ENCODE results near the gene TMEM247.
"Not testable (repeated sequence)": the region's sequence is repeated elsewhere in the genome, so short reads cannot be mapped to it uniquely, and the experiment has no call there.

TMEM247 gene

GRCh38 chr2:46471697-46472096, 7.7 kb upstream of the TMEM247 start:
- TF ChIP-seq ARNTL (CRISPR knock-in tag; IDR thresholded peaks at IDR 0.05; ENCODE audit: borderline replicate concordance, low read depth) (no peak), ISL1 (CRISPR knock-in tag; IDR thresholded peaks at IDR 0.05) (no peak)
- no peak for ATAC-seq

- ATAC-seq, result not testable (repeated sequence)
Observed at GRCh38 chr2:46472165-46472564, 7.2 kb upstream of the TMEM247 start.

DNA sequence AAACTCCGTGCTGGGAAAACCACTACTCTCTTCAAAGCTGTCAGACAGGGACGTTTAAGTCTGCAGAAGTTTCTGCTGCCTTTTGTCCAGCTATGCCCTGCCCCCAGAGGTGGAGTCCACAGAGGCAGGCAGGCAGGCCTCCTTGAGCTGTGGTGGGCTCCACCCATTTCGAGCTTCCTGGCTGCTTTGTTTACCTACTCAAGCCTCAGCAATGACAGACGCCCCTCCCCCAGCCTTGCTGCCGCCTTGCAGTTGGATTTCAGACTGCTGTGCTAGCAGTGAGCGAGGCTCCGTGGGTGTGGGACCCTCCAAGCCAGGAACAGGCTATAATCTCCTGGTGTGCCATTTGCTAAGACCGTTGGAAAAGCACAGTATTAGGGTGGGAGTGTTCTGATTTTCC, 1.9 kb upstream of the TMEM247 start:
- ATAC-seq, result not testable (repeated sequence)

GRCh38 chr2:46477925-46478324, 1.4 kb upstream of the TMEM247 start:
- TF ChIP-seq, protein P1, sequence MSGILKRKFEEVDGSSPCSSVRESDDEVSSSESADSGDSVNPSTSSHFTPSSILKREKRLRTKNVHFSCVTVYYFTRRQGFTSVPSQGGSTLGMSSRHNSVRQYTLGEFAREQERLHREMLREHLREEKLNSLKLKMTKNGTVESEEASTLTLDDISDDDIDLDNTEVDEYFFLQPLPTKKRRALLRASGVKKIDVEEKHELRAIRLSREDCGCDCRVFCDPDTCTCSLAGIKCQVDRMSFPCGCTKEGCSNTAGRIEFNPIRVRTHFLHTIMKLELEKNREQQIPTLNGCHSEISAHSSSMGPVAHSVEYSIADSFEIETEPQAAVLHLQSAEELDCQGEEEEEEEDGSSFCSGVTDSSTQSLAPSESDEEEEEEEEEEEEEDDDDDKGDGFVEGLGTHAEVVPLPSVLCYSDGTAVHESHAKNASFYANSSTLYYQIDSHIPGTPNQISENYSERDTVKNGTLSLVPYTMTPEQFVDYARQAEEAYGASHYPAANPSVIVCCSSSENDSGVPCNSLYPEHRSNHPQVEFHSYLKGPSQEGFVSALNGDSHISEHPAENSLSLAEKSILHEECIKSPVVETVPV (CRISPR knock-in tag; IDR thresholded peaks at IDR 0.05), result no peak
- no peak for TF ChIP-seq ZNF70 (CRISPR knock-in tag; IDR thresholded peaks at IDR 0.05)
- TF ChIP-seq POU6F1 (CRISPR knock-in tag; IDR thresholded peaks at IDR 0.05; ENCODE audit: borderline replicate concordance, low read depth), result no peak
- TF ChIP-seq OSR1 (CRISPR knock-in tag; IDR thresholded peaks at IDR 0.05), result no peak
- TF ChIP-seq ESRRG (CRISPR knock-in tag; IDR thresholded peaks at IDR 0.05), result no peak
- ATAC-seq, result no peak

- ATAC-seq, result no peak
- TF ChIP-seq ZNF565 (CRISPR knock-in tag; conservative IDR thresholded peaks at IDR 0.05; ENCODE audit: low read depth) (no peak), ZNF8 (CRISPR knock-in tag; IDR thresholded peaks at IDR 0.05) (no peak), CREB5 (CRISPR knock-in tag; IDR thresholded peaks at IDR 0.05; ENCODE audit: low read depth) (no peak), TSHZ2 (CRISPR knock-in tag; IDR thresholded peaks at IDR 0.05) (no peak), PPARA (CRISPR knock-in tag; IDR thresholded peaks at IDR 0.05; ENCODE audit: borderline replicate concordance) (no peak), SNAI2 (CRISPR knock-in tag; IDR thresholded peaks at IDR 0.05) (no peak), ZFP30 (CRISPR knock-in tag; IDR thresholded peaks at IDR 0.05) (no peak), OSR1 (CRISPR knock-in tag; IDR thresholded peaks at IDR 0.05) (no peak), BACH2 (CRISPR knock-in tag; IDR thresholded peaks at IDR 0.05; ENCODE audit: borderline replicate concordance) (no peak), ZC3H10 (CRISPR knock-in tag; IDR thresholded peaks at IDR 0.05) (no peak), ISL1 (CRISPR knock-in tag; IDR thresholded peaks at IDR 0.05) (no peak), RARB (CRISPR knock-in tag; IDR thresholded peaks at IDR 0.05) (no peak), TCF4 (CRISPR knock-in tag; IDR thresholded peaks at IDR 0.05; ENCODE audit: borderline replicate concordance) (no peak), ARNTL (CRISPR knock-in tag; IDR thresholded peaks at IDR 0.05; ENCODE audit: borderline replicate concordance, low read depth) (no peak), CSDC2 (CRISPR knock-in tag; IDR thresholded peaks at IDR 0.05) (no peak)
Observed at GRCh38 chr2:46480562-46480961, 1.2 kb downstream of the TMEM247 start.
